Osteocyte (in vitro differentiated cells): ENCODE measurements around the gene FAM163A. TPM values are rescaled to one million over a fixed set of nuclear protein-coding genes. Genes with fewer than 3 reads are reported as not detected.

Experiments
- DNase-seq: peaks from one replicate; pipeline ENCODE4 v3.0.0; 2021; ENCODE audit warnings: mixed read lengths; ENCODE audit not compliant: unreplicated experiment; ENCODE audit errors: extremely low spot score
- H3K27ac Mint-ChIP-seq: one replicate; pipeline ENCODE4 v1.8.0; 2021; ENCODE audit warnings: mild to moderate bottlenecking, mixed read lengths; ENCODE audit not compliant: unreplicated experiment
- H3K27me3 Mint-ChIP-seq: one replicate; pipeline ENCODE4 v1.8.0; 2021; ENCODE audit warnings: mixed read lengths; ENCODE audit not compliant: unreplicated experiment
- H3K36me3 Mint-ChIP-seq: one replicate; pipeline ENCODE4 v1.8.0; 2021; ENCODE audit warnings: mixed read lengths; ENCODE audit not compliant: unreplicated experiment
- H3K4me1 Mint-ChIP-seq: one replicate; pipeline ENCODE4 v1.8.0; 2021; ENCODE audit warnings: mixed read lengths; ENCODE audit not compliant: unreplicated experiment
- H3K4me3 Mint-ChIP-seq: one replicate; pipeline ENCODE4 v1.8.0; 2021; ENCODE audit warnings: mild to moderate bottlenecking, moderate library complexity, mixed read lengths; ENCODE audit not compliant: unreplicated experiment
- H3K9me3 Mint-ChIP-seq: one replicate; pipeline ENCODE4 v1.8.0; 2021; ENCODE audit warnings: mixed read lengths; ENCODE audit not compliant: unreplicated experiment
- CTCF ChIP-seq: fragments of 200-600 bp; sonication (generic); IDR thresholded peaks from 2 replicates; pipeline ENCODE4 v1.5.0; 2021; ENCODE audit warnings: antibody characterized with exemption, mild to moderate bottlenecking, moderate library complexity
- total RNA-seq: library from RNA; stranded (reverse); gene quantifications from 2 replicates; pipeline ENCODE4 v1.2.1, GENCODE V29; 2021

FAM163A gene
- total RNA-seq, 1 donor from 2014 or later, result not detected

GRCh38 chr1:179777731-179778130, 34.6 kb downstream of the FAM163A start:
- Mint-ChIP-seq H3K4me3 (no peak overlapping the region), H3K36me3 (no peaks in the 10 kb centered on the region), H3K9me3 (peaks cover 6% of the 10 kb centered on the region), H3K4me1 (no peaks in the 10 kb centered on the region), H3K27me3 (peaks cover 9% of the 10 kb centered on the region), H3K27ac (no peak overlapping the region)
- no peak for DNase-seq
- TF ChIP-seq CTCF, result no peak

- Mint-ChIP-seq H3K27me3 (peaks cover 14% of the 10 kb centered on the region), H3K36me3 (no peaks in the 10 kb centered on the region), H3K27ac (no peak overlapping the region), H3K9me3 (no peaks in the 10 kb centered on the region), H3K4me3 (no peak overlapping the region), H3K4me1 (no peaks in the 10 kb centered on the region)
- TF ChIP-seq CTCF, result no peak
- no peak for DNase-seq
Observed at GRCh38 chr1:179779645-179780272, 36.7 kb downstream of the FAM163A start.

DNA sequence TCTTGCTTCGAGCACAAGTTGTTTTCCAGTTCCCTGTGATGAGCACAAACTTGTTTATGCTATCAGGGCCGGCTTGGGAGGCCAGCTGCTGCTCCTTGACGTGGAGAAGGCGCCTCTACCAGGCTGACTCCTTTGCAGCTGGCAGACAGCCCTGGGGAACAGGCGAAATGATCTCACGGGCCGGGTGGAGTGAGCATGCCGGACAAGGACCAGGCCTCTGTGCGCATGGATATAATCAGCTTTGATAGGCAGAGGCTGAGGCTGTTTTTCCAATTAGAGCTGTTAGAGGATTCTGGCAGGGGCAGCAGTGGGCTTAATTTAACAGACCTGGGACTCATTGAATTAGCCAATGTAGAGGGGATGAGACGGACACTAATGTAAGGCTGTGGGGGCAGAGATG, 38.9 kb downstream of the FAM163A start:
- H3K27me3 Mint-ChIP-seq, result peaks cover 19% of the 10 kb centered on the region
- no peak for DNase-seq
- no peak for TF ChIP-seq CTCF

GRCh38 chr1:179785031-179785431, 41.9 kb downstream of the FAM163A start:
- H3K4me3 Mint-ChIP-seq, result no peak overlapping the region
- no peaks in the 10 kb centered on the region for H3K36me3 Mint-ChIP-seq
- H3K4me1 Mint-ChIP-seq, result no peaks in the 10 kb centered on the region
- no peak overlapping the region for H3K27ac Mint-ChIP-seq
- no peak for DNase-seq
- no peak for TF ChIP-seq CTCF
- H3K27me3 Mint-ChIP-seq, result peaks cover 41% of the 10 kb centered on the region
- no peaks in the 10 kb centered on the region for H3K9me3 Mint-ChIP-seq

More for the DNA sequence above, 38.9 kb downstream of the FAM163A start:
- Mint-ChIP-seq H3K9me3 (no peaks in the 10 kb centered on the region), H3K27ac (no peak overlapping the region), H3K36me3 (no peaks in the 10 kb centered on the region), H3K4me3 (no peak overlapping the region), H3K4me1 (no peaks in the 10 kb centered on the region)

DNA sequence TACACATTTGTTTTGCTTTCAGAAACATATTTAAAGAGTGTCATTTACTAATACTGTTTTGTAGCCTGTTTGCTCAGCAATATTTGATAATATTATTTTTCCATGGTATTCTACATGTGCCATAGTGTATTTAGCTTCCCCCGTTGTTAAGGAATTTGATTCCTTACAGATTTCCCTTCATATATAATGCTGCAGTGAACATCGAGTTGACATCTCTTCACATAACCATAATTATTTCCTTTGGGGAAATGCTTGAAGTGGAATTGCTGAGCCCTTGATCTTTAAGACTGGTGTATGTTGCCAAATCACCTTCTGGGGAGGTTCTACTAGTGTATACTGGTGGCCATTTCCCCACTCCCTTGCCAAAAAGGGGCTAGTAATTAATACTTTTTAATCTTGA, 42.6 kb downstream of the FAM163A start:
- Mint-ChIP-seq H3K9me3 (no peaks in the 10 kb centered on the region), H3K27ac (no peak overlapping the region)

More for the DNA sequence above, 42.6 kb downstream of the FAM163A start:
- Mint-ChIP-seq H3K4me3 (no peak overlapping the region), H3K27me3 (peaks cover 44% of the 10 kb centered on the region), H3K4me1 (no peaks in the 10 kb centered on the region), H3K36me3 (no peaks in the 10 kb centered on the region)
- no peak for TF ChIP-seq CTCF
- DNase-seq, result no peak
